ENCODE data around the gene CDHR5. TPM values are rescaled to one million over a fixed set of nuclear protein-coding genes. Genes with fewer than 3 reads are reported as not detected.

The CDHR5 gene
- total RNA-seq, 1 donor from 2014 or later = not detected

DNA sequence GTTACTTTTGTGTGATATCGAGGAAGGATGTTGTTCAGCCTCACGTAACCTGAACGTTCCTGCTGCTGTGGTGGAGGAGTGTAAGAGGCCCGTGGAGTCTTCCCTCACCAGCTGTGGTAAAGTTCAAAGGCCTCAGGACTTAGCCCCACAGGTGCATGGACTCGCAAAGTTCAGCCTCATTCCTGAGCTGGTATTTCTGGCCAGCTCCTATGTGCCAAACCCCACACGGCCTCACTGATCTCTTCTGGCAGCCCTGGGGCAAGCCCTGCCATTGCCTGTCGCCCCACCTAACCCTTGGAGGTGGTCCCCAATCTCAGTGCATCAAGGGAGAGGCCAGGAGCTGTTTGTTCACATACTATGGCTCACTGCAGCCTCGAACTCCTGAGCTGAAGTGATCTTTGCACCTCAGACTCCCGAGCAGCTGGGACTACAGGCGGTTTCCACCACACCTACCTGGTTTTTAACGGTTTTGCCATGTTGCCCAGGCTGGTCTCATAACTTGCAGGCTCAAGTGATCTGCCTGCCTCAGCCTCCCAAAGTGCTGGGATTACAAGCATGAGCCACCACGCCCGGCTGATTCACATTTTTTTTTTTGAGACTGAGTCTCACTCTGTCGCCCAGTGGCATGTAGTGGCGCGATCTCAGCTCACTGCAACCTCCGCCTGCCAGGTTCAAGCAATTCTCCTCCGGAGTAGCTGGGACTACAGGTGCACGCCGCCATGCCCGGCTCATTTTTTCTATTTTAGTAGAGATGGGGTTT, 46.3 kb downstream of the CDHR5 start:
- peaks cover 7% of the 10 kb centered on the region for H3K36me3 ChIP-seq (ENCODE audit: control insufficient read depth, insufficient read depth, low read length)
- TF ChIP-seq, protein P1, sequence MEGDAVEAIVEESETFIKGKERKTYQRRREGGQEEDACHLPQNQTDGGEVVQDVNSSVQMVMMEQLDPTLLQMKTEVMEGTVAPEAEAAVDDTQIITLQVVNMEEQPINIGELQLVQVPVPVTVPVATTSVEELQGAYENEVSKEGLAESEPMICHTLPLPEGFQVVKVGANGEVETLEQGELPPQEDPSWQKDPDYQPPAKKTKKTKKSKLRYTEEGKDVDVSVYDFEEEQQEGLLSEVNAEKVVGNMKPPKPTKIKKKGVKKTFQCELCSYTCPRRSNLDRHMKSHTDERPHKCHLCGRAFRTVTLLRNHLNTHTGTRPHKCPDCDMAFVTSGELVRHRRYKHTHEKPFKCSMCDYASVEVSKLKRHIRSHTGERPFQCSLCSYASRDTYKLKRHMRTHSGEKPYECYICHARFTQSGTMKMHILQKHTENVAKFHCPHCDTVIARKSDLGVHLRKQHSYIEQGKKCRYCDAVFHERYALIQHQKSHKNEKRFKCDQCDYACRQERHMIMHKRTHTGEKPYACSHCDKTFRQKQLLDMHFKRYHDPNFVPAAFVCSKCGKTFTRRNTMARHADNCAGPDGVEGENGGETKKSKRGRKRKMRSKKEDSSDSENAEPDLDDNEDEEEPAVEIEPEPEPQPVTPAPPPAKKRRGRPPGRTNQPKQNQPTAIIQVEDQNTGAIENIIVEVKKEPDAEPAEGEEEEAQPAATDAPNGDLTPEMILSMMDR (IDR thresholded peaks at IDR 0.05; ENCODE audit: insufficient read depth, low read length, severe bottlenecking) = no peak
- no peaks in the 10 kb centered on the region for H3K27me3 ChIP-seq (ENCODE audit: control insufficient read depth, insufficient read depth, low read length)
- DNase-seq (ENCODE audit: low read depth) = peak; percentile 65
- no peak for FAIRE-seq
- H3K4me3 ChIP-seq (ENCODE audit: low read depth, low read length) = no peak overlapping the region

DNA sequence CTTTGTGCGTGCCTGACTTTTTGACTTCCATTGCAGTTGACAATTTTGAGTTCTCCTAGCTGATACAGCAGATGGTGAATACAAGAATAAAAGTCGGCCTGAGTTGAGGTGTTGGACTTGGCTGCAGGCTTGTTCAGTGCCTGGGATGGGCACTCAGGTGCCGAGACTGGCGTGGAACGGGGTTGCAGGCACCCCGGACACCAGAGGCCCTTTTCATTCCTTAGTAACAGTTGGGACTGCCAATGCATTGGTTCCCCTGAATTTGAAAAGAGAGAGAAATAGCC, 47.2 kb downstream of the CDHR5 start:
- peak; percentile 86 for FAIRE-seq
- Histone ChIP-seq H3K36me3 (ENCODE audit: control insufficient read depth, insufficient read depth, low read length) (peaks cover 7% of the 10 kb centered on the region), H3K27me3 (ENCODE audit: control insufficient read depth, insufficient read depth, low read length) (no peaks in the 10 kb centered on the region), H3K4me3 (ENCODE audit: low read depth, low read length) (peak overlapping the region; percentile 97)
- DNase-seq (ENCODE audit: low read depth) = no peak
- TF ChIP-seq, protein P1 (IDR thresholded peaks at IDR 0.05; ENCODE audit: insufficient read depth, low read length, severe bottlenecking) = no peak

DNA sequence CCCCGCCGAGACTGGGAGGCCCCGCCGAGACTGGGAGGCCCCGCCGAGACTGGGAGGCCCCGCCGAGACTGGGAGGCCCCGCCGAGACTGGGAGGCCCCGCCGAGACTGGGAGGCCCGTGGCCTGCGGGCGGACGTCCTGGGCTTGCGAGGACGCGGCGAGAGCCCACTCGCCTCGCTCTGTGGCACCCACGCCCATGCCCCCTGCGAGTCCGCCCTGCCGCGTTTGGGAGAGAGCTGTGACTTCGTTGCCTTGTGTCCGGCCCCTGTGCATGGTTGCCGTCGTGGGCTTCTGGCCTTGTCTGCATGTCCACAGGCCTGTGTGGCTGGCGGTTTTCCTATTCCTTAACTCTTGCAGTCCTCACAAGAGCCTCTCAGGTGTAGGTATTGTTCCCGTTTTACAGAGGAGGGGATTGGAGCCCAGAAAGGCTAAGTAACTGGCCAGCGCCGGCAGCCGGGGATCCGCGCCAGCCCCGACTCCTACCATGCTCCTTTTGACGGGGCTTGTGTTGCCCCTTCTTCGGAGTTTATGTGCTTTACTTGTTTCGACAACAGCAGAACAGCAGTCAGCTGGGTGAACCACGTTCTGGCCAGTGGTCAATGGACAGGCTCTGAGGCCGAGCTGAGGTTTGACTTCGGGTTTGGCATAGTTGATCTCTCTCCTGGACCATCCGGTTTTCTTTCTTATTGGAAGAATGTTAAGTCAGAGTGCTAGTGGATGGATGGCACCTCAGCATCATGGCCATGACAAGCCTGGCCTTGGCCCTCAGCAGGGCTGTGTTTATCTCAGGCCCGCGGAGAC, 47.7 kb downstream of the CDHR5 start:
- peaks cover 7% of the 10 kb centered on the region for H3K36me3 ChIP-seq (ENCODE audit: control insufficient read depth, insufficient read depth, low read length)
- no peaks in the 10 kb centered on the region for H3K27me3 ChIP-seq (ENCODE audit: control insufficient read depth, insufficient read depth, low read length)
- FAIRE-seq (no peak), DNase-seq (ENCODE audit: low read depth) (no peak)
- TF ChIP-seq, protein P1 (IDR thresholded peaks at IDR 0.05; ENCODE audit: insufficient read depth, low read length, severe bottlenecking) = no peak
- H3K4me3 ChIP-seq (ENCODE audit: low read depth, low read length) = peak overlapping the region; percentile 97

DNA sequence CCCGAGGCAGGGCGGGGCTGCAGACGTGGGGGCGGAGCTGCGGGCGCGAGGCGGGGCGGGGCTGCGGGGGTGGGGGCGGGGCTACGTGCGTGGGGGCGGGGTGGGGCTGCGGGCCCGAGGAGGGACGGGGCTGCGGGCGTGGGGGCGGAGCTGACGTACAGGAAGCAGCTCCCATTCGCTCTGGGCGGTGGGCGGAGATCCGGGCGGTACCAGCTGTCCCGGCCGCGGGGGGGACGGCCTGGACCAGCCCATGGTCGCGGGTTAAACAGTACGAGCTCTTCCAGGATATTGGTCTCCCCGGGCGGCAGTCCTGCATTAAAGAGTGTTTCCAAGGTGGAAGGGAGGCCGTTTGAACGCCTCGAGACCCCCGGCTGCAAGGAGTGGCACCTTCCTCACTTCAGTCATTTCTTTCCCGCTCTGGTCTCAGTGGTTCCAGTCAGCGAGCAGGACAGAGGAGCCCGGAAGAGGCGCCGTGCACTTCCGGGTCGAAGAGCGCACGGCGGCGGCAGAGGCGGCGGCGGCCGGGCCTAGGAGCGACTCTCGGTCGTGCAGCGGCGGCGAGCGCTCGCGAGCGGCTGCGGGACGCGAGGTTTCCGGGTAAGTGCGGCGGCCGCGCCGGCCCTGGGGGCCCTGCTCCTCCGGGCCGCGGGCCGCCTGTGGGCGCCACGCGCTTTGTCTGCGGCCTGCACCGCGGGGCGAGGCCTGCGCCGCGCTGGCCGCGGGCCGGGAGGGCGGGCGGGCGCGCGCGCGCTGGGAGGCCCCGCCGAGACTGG, 48.6 kb downstream of the CDHR5 start, which contains the start of gene PHRF1:
Gene PHRF1, plus strand, starts transcription at position 475 of the 773 bp plus-strand sequence. CDS start 5,043 bp downstream, outside the sequence.
- H3K36me3 ChIP-seq (ENCODE audit: control insufficient read depth, insufficient read depth, low read length) = peaks cover 3% of the 10 kb centered on the region
- FAIRE-seq (no peak), DNase-seq (ENCODE audit: low read depth) (peak; percentile 77)
- H3K4me3 ChIP-seq (ENCODE audit: low read depth, low read length) = peak within 1 kb of the TSS; percentile 97
- H3K27me3 ChIP-seq (ENCODE audit: control insufficient read depth, insufficient read depth, low read length) = no peaks in the 10 kb centered on the region
- TF ChIP-seq, protein P1 (IDR thresholded peaks at IDR 0.05; ENCODE audit: insufficient read depth, low read length, severe bottlenecking) = no peak

DNA sequence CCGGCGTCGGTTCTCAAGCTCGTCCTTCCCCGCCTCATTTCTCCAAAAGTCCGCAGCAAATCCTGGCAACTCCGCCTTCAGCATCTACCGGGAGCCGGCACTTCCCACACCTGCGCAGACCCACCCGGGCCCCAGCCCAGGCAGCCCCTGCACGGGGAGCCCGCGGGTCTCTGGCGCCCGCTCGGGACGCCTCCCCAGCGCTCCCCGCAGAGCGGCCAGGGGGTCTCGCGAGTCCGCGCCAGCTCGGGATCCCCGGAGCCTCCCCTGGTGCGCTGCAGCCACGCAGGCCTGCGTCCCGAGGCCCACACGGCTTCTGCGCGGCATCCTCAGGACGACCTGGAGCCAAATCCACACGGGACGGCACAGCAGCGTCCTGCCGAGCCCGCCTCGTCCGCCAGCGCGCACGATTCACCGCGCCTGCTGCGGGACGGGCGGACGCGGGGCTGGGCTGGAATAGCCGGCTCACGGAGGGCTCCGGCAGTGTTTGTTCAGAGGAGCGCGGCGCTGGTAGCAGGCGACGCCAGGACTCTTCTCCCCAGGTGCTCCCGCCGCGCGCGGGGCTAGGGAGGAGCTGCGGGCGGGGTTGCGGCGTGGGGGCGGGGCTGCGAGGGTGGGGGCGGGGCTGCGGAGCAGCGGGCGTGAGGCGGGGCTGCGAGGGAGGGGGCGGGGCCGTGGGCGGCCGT, 49.3 kb downstream of the CDHR5 start:
- TF ChIP-seq, protein P1 (IDR thresholded peaks at IDR 0.05; ENCODE audit: insufficient read depth, low read length, severe bottlenecking) = no peak
- H3K36me3 ChIP-seq (ENCODE audit: control insufficient read depth, insufficient read depth, low read length) = peaks cover 3% of the 10 kb centered on the region
- peak overlapping the region; percentile 82 for H3K4me3 ChIP-seq (ENCODE audit: low read depth, low read length)
- DNase-seq (ENCODE audit: low read depth) (no peak), FAIRE-seq (no peak)
- no peaks in the 10 kb centered on the region for H3K27me3 ChIP-seq (ENCODE audit: control insufficient read depth, insufficient read depth, low read length)

Measured in bronchial epithelial cell (primary cell).